RWPE1 (cell line): ENCODE measurements around the gene MUC5B.

Source experiments
- CTCF ChIA-PET: fragments of 350-600 bp; sonication (Branson Sonifier 250); formaldehyde crosslinking; extraction: SDS; loops from one replicate; lab custom pipeline; 2021; lab: Yijun Ruan, JAX
- POLR2A ChIA-PET: fragments of 400-600 bp; formaldehyde crosslinking; extraction: SDS; loops from one replicate; lab custom pipeline; 2020; ENCODE audit warnings: antibody characterized with exemption; ENCODE audit not compliant: low non-redundant PET; lab: Yijun Ruan, JAX
- DNase-seq: peaks from one replicate; pipeline ENCODE4 v3.0.0; 2012; ENCODE audit warnings: low spot score
- H3K27ac ChIP-seq: fragments of 450-650 bp; 2 replicates; pipeline ENCODE4 v1.5.1; 2017
- CTCF ChIP-seq: fragments of 450-650 bp; conservative IDR thresholded peaks from 2 replicates; pipeline ENCODE4 v1.5.1; 2017; ENCODE audit warnings: low read depth, mild to moderate bottlenecking

The MUC5B gene

GRCh38 chr11:1259076-1259461, 36.2 kb downstream of the MUC5B start:
- no peak for DNase-seq
- ChIA-PET POLR2A (no interaction called here), CTCF (no interaction called here)
- no peak for TF ChIP-seq CTCF
- H3K27ac ChIP-seq: no peak overlapping the region

GRCh38 chr11:1259561-1259960, 36.7 kb downstream of the MUC5B start:
- CTCF ChIA-PET: interaction anchor here (0.6 kb wide), 1 partner anchor 56 kb away, joined by 3 read pairs; no protein-coding TSS in a partner anchor
- no peak for DNase-seq
- POLR2A ChIA-PET: no interaction called here
- TF ChIP-seq CTCF: no peak
- peak overlapping the region; percentile 21; the same call in 1 of the 2 replicates for H3K27ac ChIP-seq

GRCh38 chr11:1260023-1260501, 37.2 kb downstream of the MUC5B start:
- peak; percentile 77 for DNase-seq
- H3K27ac ChIP-seq: peak overlapping the region; percentile 21; the same call in 1 of the 2 replicates
- ChIA-PET POLR2A (no interaction called here), CTCF (interaction anchor here (0.6 kb wide), 1 partner anchor 57 kb away, joined by 3 read pairs; no protein-coding TSS in a partner anchor)
- no peak for TF ChIP-seq CTCF

- CTCF ChIA-PET: no interaction called here
- POLR2A ChIA-PET: no interaction called here
- no peak for TF ChIP-seq CTCF
- no peak for DNase-seq
- peak overlapping the region; percentile 21; the same call in 1 of the 2 replicates for H3K27ac ChIP-seq
These were observed 37.8 kb downstream of the MUC5B start for GRCh38 chr11:1260620-1261019.

GRCh38 chr11:1261241-1262071, 38.6 kb downstream of the MUC5B start:
- TF ChIP-seq CTCF: no peak
- H3K27ac ChIP-seq: peak overlapping the region; percentile 86
- ChIA-PET CTCF (interaction anchor here (0.5 kb wide), 1 partner anchor 228 kb away, joined by 3 read pairs; no protein-coding TSS in a partner anchor), POLR2A (interaction anchor here (0.9 kb wide), 1 partner anchor 48 kb away, joined by 3 read pairs; the partner anchor contains the start of gene TOLLIP)
- DNase-seq: no peak

GRCh38 chr11:1262172-1263006, 39.5 kb downstream of the MUC5B start:
- ChIA-PET CTCF (interaction anchor here (0.5 kb wide), 1 partner anchor 227 kb away, joined by 3 read pairs; no protein-coding TSS in a partner anchor), POLR2A (interaction anchor here (0.6 to 0.9 kb wide), 4 partner anchors 9 to 660 kb away, joined by 3 read pairs; partner anchors contain the start of gene TOLLIP)
- DNase-seq: peak; percentile 88
- H3K27ac ChIP-seq: peak overlapping the region; percentile 86
- TF ChIP-seq CTCF: no peak
